Panc1 (cell line): ENCODE results near the gene ADARB2. TPM values are rescaled to one million over a fixed set of nuclear protein-coding genes. Genes with fewer than 3 reads are reported as not detected.

Experiments
- ATAC-seq: fragments of 200-7000 bp; cut with Tn5 transposase; 2 replicates; pipeline ENCODE4 v1.9.1; 2020; ENCODE audit warnings: mild to moderate bottlenecking, moderate library complexity
- BruUV-seq: library from RNA; stranded (reverse); fragments of 400-500 nt; replicated peaks from 2 replicates; lab custom pipeline; 2021; lab: Mats Ljungman, UMichigan
- CTCF ChIA-PET: fragments of 300-600 bp; sonication (Branson Sonifier 250); formaldehyde crosslinking; loops from one replicate; lab custom pipeline; 2022; ENCODE audit warnings: antibody characterized with exemption; lab: Charles Lee
- POLR2A ChIA-PET: fragments of 300-600 bp; sonication (Branson Sonifier 250); formaldehyde crosslinking; loops from one replicate; lab custom pipeline; 2022; ENCODE audit warnings: antibody characterized with exemption; lab: Charles Lee
- DNase-seq: peaks from one replicate; pipeline ENCODE4 v3.0.0-alpha.2; 2010; ENCODE audit warnings: low read depth, low spot score
- H3K27ac ChIP-seq: 2 replicates; pipeline ENCODE4 v1.5.1; 2011; ENCODE audit warnings: mild to moderate bottlenecking, low read length, inconsistent platforms
- H3K27me3 ChIP-seq: fragments of 200-500 bp; sonication (Bioruptor generic); 2 replicates; pipeline ENCODE4 v1.6.0; 2014; ENCODE audit warnings: low read length, inconsistent platforms; ENCODE audit not compliant: control insufficient read depth, insufficient read depth
- H3K36me3 ChIP-seq: fragments of 200-500 bp; sonication (Bioruptor generic); 2 replicates; pipeline ENCODE4 v1.5.1; 2014; ENCODE audit warnings: inconsistent platforms, mild to moderate bottlenecking, low read length, moderate library complexity; ENCODE audit not compliant: control insufficient read depth, insufficient read depth
- H3K4me1 ChIP-seq: 2 replicates; pipeline ENCODE4 v1.5.1; 2011; ENCODE audit warnings: inconsistent platforms, mild to moderate bottlenecking, low read length, moderate library complexity; ENCODE audit not compliant: control insufficient read depth, insufficient read depth
- H3K4me3 ChIP-seq, 2 experiments: 2 replicates each; pipeline ENCODE4 v1.5.1; 2011 to 2012; ENCODE audit warnings: low read depth in 2 of 2, low read length in 2 of 2, mild to moderate bottlenecking in 2 of 2, inconsistent platforms in 1 of 2, moderate library complexity in 1 of 2
- H3K9me3 ChIP-seq: fragments of 200-500 bp; sonication (Bioruptor generic); 2 replicates; pipeline ENCODE4 v1.5.1; 2014; ENCODE audit warnings: low read depth, mild to moderate bottlenecking, inconsistent platforms, low read length, moderate library complexity; ENCODE audit not compliant: control insufficient read depth, insufficient read depth
- POLR2AphosphoS5 ChIP-seq: IDR thresholded peaks from 2 replicates; pipeline ENCODE4 v1.6.1; 2012; ENCODE audit warnings: mild to moderate bottlenecking, low read depth, low read length, moderate library complexity
- SIN3A ChIP-seq: IDR thresholded peaks from 2 replicates; pipeline ENCODE4 v1.6.1; 2012; ENCODE audit warnings: low read depth, mild to moderate bottlenecking, low read length, moderate library complexity, borderline replicate concordance; ENCODE audit not compliant: insufficient read depth
- TCF7L2 ChIP-seq: IDR thresholded peaks from 2 replicates; pipeline ENCODE4 v1.6.1; 2011; ENCODE audit warnings: mild to moderate bottlenecking, low read depth, low read length, inconsistent platforms
- in situ Hi-C: cut with HindIII; loops from 2 replicates; pipeline ENCODE4 v1.10.0; 2016; ENCODE audit warnings: low sequenced_read_pairs, low pct_unique_long_range_greater_than_20kb
- intact Hi-C: fragments of 100-400 bp; cut with micrococcal nuclease; formaldehyde crosslinking; loops from one replicate; pipeline ENCODE4 v1.10.0; 2022; ENCODE audit not compliant: unreplicated experiment
- total RNA-seq: library from RNA; stranded (reverse); gene quantifications from one replicate; pipeline ENCODE4 v1.2.1, GENCODE V29; 2021; ENCODE audit not compliant: unreplicated experiment
- TF ChIP-seq, protein P1 (sequence below), 2 experiments: IDR thresholded peaks; 2 replicates each; pipeline ENCODE4 v1.6.1; 2011 to 2012; ENCODE audit warnings: low read depth in 2 of 2, control low read depth in 1 of 2, low read length in 1 of 2, mild to moderate bottlenecking in 1 of 2, moderate library complexity in 1 of 2; ENCODE audit not compliant: insufficient read depth in 1 of 2
- TF ChIP-seq, protein P2 (sequence below): fragments of 450-650 bp; IDR thresholded peaks from 2 replicates; pipeline ENCODE4 v1.5.1; 2017; ENCODE audit warnings: mild to moderate bottlenecking

ADARB2 gene
- total RNA-seq, 1 experiment from 2014 or later: 0.31 TPM

DNA sequence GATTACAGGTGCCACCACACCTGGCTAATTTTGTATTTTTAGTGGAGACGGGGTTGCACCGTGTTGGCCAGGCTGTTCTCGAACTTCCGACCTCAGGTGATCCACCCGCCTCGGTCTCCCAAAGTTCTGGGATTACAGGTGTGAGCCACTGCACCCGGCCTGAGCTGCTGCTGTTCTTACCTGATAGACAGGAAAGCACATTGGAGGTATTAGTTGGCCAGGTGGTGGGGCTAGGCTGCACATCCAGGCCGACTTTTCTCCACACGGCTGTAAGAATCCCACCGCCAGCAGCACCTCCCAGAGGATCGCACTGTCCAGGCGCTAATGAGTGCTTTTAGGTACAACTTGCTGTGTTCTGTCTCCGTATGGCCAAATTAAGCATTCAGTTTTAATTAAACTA is 568.6 kb downstream of the ADARB2 start:
- DNase-seq (no peak), ATAC-seq (no peak)
- ChIA-PET POLR2A (no interaction called here), CTCF (no interaction called here)
- TF ChIP-seq SIN3A: no peak
- H3K9me3 ChIP-seq: no peaks in the 10 kb centered on the region
- H3K4me1 ChIP-seq: no peaks in the 10 kb centered on the region
- intact Hi-C loops: no loop called here
- no peaks in the 10 kb centered on the region for H3K36me3 ChIP-seq
- no peak overlapping the region for H3K27ac ChIP-seq
- no TSS peak for BruUV-seq
- in situ Hi-C loops: no loop called here
- no peaks in the 10 kb centered on the region; the same call in 1 of the 2 replicates for H3K27me3 ChIP-seq
- H3K4me3 ChIP-seq: no peak overlapping the region

DNA sequence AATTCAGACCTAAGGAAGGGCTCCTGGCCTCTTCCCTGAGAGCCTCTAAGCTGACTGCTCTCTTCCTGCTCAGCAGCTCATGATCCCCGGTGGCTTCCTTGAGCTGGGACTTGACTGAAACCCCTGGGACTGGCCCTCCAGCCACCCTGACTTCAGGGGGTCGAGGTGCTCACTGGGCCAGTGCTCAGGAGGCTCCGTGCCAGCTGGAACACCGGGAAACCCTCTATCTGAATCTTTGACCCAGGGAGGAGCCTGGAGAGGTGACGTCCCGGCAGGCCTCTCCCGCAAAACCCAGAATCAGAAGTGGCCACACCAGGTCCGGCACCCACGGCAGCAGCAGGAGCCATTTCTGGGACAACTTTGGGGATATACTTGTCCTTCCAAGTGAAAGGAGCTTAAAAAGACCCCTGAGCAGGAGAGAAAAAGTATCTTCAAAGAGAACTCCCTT is 570.5 kb downstream of the ADARB2 start:
- TF ChIP-seq SIN3A (no peak), POLR2AphosphoS5 (no peak), TCF7L2 (no peak)
- TF ChIP-seq, protein P1, sequence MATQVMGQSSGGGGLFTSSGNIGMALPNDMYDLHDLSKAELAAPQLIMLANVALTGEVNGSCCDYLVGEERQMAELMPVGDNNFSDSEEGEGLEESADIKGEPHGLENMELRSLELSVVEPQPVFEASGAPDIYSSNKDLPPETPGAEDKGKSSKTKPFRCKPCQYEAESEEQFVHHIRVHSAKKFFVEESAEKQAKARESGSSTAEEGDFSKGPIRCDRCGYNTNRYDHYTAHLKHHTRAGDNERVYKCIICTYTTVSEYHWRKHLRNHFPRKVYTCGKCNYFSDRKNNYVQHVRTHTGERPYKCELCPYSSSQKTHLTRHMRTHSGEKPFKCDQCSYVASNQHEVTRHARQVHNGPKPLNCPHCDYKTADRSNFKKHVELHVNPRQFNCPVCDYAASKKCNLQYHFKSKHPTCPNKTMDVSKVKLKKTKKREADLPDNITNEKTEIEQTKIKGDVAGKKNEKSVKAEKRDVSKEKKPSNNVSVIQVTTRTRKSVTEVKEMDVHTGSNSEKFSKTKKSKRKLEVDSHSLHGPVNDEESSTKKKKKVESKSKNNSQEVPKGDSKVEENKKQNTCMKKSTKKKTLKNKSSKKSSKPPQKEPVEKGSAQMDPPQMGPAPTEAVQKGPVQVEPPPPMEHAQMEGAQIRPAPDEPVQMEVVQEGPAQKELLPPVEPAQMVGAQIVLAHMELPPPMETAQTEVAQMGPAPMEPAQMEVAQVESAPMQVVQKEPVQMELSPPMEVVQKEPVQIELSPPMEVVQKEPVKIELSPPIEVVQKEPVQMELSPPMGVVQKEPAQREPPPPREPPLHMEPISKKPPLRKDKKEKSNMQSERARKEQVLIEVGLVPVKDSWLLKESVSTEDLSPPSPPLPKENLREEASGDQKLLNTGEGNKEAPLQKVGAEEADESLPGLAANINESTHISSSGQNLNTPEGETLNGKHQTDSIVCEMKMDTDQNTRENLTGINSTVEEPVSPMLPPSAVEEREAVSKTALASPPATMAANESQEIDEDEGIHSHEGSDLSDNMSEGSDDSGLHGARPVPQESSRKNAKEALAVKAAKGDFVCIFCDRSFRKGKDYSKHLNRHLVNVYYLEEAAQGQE (IDR thresholded peaks at IDR 0.05; ENCODE audit: insufficient read depth in 1 of 2, low read depth in 2 of 2, low read length in 1 of 2): no peak
- TF ChIP-seq, protein P2, sequence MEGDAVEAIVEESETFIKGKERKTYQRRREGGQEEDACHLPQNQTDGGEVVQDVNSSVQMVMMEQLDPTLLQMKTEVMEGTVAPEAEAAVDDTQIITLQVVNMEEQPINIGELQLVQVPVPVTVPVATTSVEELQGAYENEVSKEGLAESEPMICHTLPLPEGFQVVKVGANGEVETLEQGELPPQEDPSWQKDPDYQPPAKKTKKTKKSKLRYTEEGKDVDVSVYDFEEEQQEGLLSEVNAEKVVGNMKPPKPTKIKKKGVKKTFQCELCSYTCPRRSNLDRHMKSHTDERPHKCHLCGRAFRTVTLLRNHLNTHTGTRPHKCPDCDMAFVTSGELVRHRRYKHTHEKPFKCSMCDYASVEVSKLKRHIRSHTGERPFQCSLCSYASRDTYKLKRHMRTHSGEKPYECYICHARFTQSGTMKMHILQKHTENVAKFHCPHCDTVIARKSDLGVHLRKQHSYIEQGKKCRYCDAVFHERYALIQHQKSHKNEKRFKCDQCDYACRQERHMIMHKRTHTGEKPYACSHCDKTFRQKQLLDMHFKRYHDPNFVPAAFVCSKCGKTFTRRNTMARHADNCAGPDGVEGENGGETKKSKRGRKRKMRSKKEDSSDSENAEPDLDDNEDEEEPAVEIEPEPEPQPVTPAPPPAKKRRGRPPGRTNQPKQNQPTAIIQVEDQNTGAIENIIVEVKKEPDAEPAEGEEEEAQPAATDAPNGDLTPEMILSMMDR: no peak
- BruUV-seq: no TSS peak
- CTCF ChIA-PET: no interaction called here
- Histone ChIP-seq H3K9me3 (no peaks in the 10 kb centered on the region), H3K27me3 (no peaks in the 10 kb centered on the region; the same call in 1 of the 2 replicates), H3K4me3 (no peak overlapping the region), H3K27ac (no peak overlapping the region), H3K36me3 (no peaks in the 10 kb centered on the region), H3K4me1 (no peaks in the 10 kb centered on the region)
- no peak for ATAC-seq
- in situ Hi-C loops: no loop called here
- POLR2A ChIA-PET: no interaction called here
- intact Hi-C loops: no loop called here
- DNase-seq: no peak

DNA sequence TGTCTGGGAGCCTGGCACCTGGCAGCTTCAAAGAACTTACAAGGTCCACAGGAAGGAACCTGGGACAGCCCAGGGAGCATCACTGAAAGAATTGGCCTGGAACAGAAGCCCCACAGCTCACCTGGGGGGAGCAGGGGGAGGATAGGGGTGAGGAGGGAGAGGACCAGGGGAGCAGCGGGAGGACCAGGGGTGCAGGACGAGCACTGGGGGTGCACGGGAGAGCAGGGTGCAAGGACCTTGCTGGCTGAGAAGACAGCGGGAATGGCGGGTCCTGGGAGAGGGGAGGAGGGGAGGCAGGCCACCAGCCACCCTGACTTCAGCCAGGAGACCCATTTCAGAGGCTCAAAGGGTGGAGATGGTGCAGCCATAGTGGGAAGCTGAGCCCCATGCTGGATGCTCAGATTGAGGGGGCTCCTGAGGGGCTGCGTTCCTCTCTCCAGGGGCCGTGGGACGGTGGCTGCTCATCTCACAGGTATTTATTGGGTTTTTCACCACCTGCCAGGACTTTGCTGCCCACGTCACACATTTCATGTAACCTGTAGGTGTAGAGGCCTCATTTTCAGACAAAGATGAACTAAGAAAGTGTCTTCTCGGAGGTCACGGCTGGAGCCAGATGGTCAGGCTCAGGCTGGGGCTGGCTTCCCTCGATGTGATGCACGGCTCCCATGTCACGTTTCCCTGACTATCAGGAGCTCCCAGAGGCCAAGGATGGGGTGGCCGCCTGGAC is 571.1 kb downstream of the ADARB2 start:
- Histone ChIP-seq H3K27ac (no peak overlapping the region), H3K4me1 (no peaks in the 10 kb centered on the region), H3K9me3 (no peaks in the 10 kb centered on the region), H3K4me3 (no peak overlapping the region), H3K27me3 (no peaks in the 10 kb centered on the region; the same call in 1 of the 2 replicates), H3K36me3 (no peaks in the 10 kb centered on the region)
- ChIA-PET POLR2A (no interaction called here), CTCF (no interaction called here)
- intact Hi-C loops: no loop called here
- ATAC-seq (no peak), DNase-seq (no peak)
- BruUV-seq: no TSS peak
- TF ChIP-seq TCF7L2 (no peak), SIN3A (no peak), POLR2AphosphoS5 (no peak)
- TF ChIP-seq, protein P2: no peak
- TF ChIP-seq, protein P1 (IDR thresholded peaks at IDR 0.05; ENCODE audit: insufficient read depth in 1 of 2, low read depth in 2 of 2, low read length in 1 of 2): no peak
- in situ Hi-C loops: no loop called here
